HepG2 (cell line): ENCODE measurements around the gene UQCC2. TPM values are rescaled to one million over a fixed set of nuclear protein-coding genes. Genes with fewer than 3 reads are reported as not detected.

Experiments
- BATF2 ChIP-seq: sonication (generic); formaldehyde crosslinking; IDR thresholded peaks from 2 replicates; pipeline ENCODE4 v1.8.0; 2022; ENCODE audit warnings: mild to moderate bottlenecking, missing genetic modification reagents, moderate library complexity
- BORCS8-MEF2B ChIP-seq: sonication (generic); formaldehyde crosslinking; IDR thresholded peaks from 2 replicates; pipeline ENCODE4 v1.8.0; 2022; ENCODE audit warnings: mild to moderate bottlenecking, missing genetic modification reagents
- CEBPB ChIP-seq: IDR thresholded peaks from 2 replicates; pipeline ENCODE4 v1.6.1; 2011; ENCODE audit warnings: low read depth, low read length, improper control_type of control experiment, borderline replicate concordance
- CREB1 ChIP-seq, 2 experiments: fragments of 450-650 bp in 1 of 2; IDR thresholded peaks; 2 replicates each; pipeline ENCODE4 v1.6.1; 2016 to 2017; ENCODE audit warnings: control low read depth in 1 of 2, mild to moderate bottlenecking in 1 of 2, missing compliant biosample characterization in 1 of 2, missing genetic modification characterization in 1 of 2
- FOXK1 ChIP-seq: sonication (generic); formaldehyde crosslinking; IDR thresholded peaks from 2 replicates; pipeline ENCODE4 v1.4.0; 2020; ENCODE audit warnings: low read depth, missing genetic modification reagents, borderline replicate concordance
- FOXP4 ChIP-seq: sonication (generic); formaldehyde crosslinking; IDR thresholded peaks from 2 replicates; pipeline ENCODE4 v1.4.0; 2020; ENCODE audit warnings: missing genetic modification reagents
- HMGXB4 ChIP-seq, 2 experiments: sonication (generic) in 1 of 2; formaldehyde crosslinking in 1 of 2; IDR thresholded peaks; 2 replicates each; pipeline versions ENCODE4 v1.4.0 to v1.6.1; 2018 to 2020; ENCODE audit warnings: missing genetic modification reagents in 2 of 2, borderline replicate concordance in 1 of 2, low read depth in 1 of 2, mild to moderate bottlenecking in 1 of 2, missing biosample characterization in 1 of 2
- HOXA5 ChIP-seq: sonication (generic); formaldehyde crosslinking; IDR thresholded peaks from 2 replicates; pipeline ENCODE4 v1.4.0; 2020; ENCODE audit warnings: missing genetic modification reagents
- ISL2 ChIP-seq: sonication (generic); formaldehyde crosslinking; IDR thresholded peaks from 2 replicates; pipeline ENCODE4 v1.5.0; 2020; ENCODE audit warnings: missing genetic modification reagents
- PRPF4 ChIP-seq: fragments of 200-400 bp; formaldehyde crosslinking; IDR thresholded peaks from 2 replicates; pipeline ENCODE4 v1.6.1; 2016; ENCODE audit warnings: low read length, low read depth; ENCODE audit not compliant: poor library complexity, severe bottlenecking
- ZEB1 ChIP-seq: IDR thresholded peaks from 2 replicates; pipeline ENCODE4 v1.6.1; 2012; ENCODE audit warnings: mild to moderate bottlenecking, low read depth, inconsistent platforms; ENCODE audit not compliant: insufficient replicate concordance
- ZFP62 ChIP-seq: sonication (generic); formaldehyde crosslinking; IDR thresholded peaks from 2 replicates; pipeline ENCODE4 v1.4.0; 2020; ENCODE audit warnings: missing genetic modification reagents
- ZNF18 ChIP-seq: sonication (generic); formaldehyde crosslinking; IDR thresholded peaks from 2 replicates; pipeline ENCODE4 v1.8.0; 2022; ENCODE audit warnings: mild to moderate bottlenecking, missing genetic modification reagents; ENCODE audit not compliant: insufficient replicate concordance
- ZNF317 ChIP-seq: sonication (generic); formaldehyde crosslinking; IDR thresholded peaks from 2 replicates; pipeline ENCODE4 v1.5.0; 2020; ENCODE audit warnings: mild to moderate bottlenecking, missing genetic modification reagents
- ZNF350 ChIP-seq: sonication (generic); formaldehyde crosslinking; IDR thresholded peaks from 2 replicates; pipeline ENCODE4 v1.4.0; 2020; ENCODE audit warnings: mild to moderate bottlenecking, low read depth, missing genetic modification reagents, borderline replicate concordance
- ZNF512B ChIP-seq: sonication (generic); formaldehyde crosslinking; IDR thresholded peaks from 2 replicates; pipeline ENCODE4 v1.5.1; 2020; ENCODE audit warnings: missing genetic modification reagents, mild to moderate bottlenecking, borderline replicate concordance
- ZNF546 ChIP-seq: sonication (generic); formaldehyde crosslinking; conservative IDR thresholded peaks from 2 replicates; pipeline ENCODE4 v1.8.1; 2023; ENCODE audit warnings: mild to moderate bottlenecking, missing genetic modification reagents
- ZNF883 ChIP-seq: sonication (generic); formaldehyde crosslinking; IDR thresholded peaks from 2 replicates; pipeline ENCODE4 v1.5.1; 2020; ENCODE audit warnings: mild to moderate bottlenecking, missing genetic modification reagents; ENCODE audit errors: not compliant biosample characterization
- polyA plus RNA-seq, 8 experiments: library from polyadenylated mRNA; depleted of rRNA in 3 of 8; stranded (reverse) in 7 of 8; unstranded in 1 of 8; fragments of >200 nt; fragmentation: Illumina TruSeq in 4 of 8; extraction: Trizol in 4 of 8; gene quantifications; 2 replicates each; pipeline versions ENCODE4 v1.2.1 to v1.2.3, GENCODE V29; 2011 to 2016; ENCODE audit warnings: low read depth in 4 of 8, missing spikeins in 1 of 8, mixed read lengths in 1 of 8; ENCODE audit not compliant: insufficient read depth in 1 of 8
- total RNA-seq, 5 experiments: library from RNA; depleted of rRNA; stranded (reverse); fragments of >200 nt; fragmentation: Illumina TruSeq; extraction: Trizol; gene quantifications; 2 replicates each; pipeline ENCODE4 v1.2.3, GENCODE V29; 2016; ENCODE audit warnings: low read depth in 1 of 5

UQCC2 gene
- total and polyA plus RNA-seq, 2 of the 13 experiments (the other 11 are each of a cell fraction or from before 2014, with no cell fraction given): 82.4 to 238 TPM

- TF ChIP-seq PRPF4 (no peak), BATF2 (CRISPR knock-in tag) (no peak), CEBPB (peak; percentile 71; the same call in 1 of the 2 replicates), ZNF18 (CRISPR knock-in tag) (no peak), ISL2 (CRISPR knock-in tag) (no peak), BORCS8-MEF2B (peak; percentile 2; the same call in 1 of the 2 replicates), ZNF317 (CRISPR knock-in tag) (no peak), ZFP62 (no peak), ZNF350 (peak; percentile 51; the same call in 1 of the 2 replicates), HOXA5 (CRISPR knock-in tag) (no peak), CREB1 (IDR thresholded peaks at IDR 0.05) (no peak), CREB1 (CRISPR knock-in tag; IDR thresholded peaks at IDR 0.05) (no peak), ZNF883 (CRISPR knock-in tag) (no peak), ZEB1 (no peak), HMGXB4 (CRISPR knock-in tag; IDR thresholded peaks at IDR 0.05; ENCODE audit: borderline replicate concordance in 1 of 2, low read depth in 1 of 2) (peak; percentile 56 to 87; a peak in 3 of 4 replicates), FOXK1 (0 out of 2 replicates have a peak, but pooled peaks have one; percentile 46), FOXP4 (CRISPR knock-in tag) (no peak), ZNF512B (CRISPR knock-in tag) (no peak), ZNF546 (CRISPR knock-in tag) (no peak)
Observed at GRCh38 chr6:33744001-33744848, 32.7 kb upstream of the UQCC2 start (continued).
